Nephron (organoid): ENCODE measurements around the gene CNR1.

Experiments used
- H3K27ac Mint-ChIP-seq, 3 experiments: 2 replicates each; pipeline ENCODE4 v1.8.0; 2020; ENCODE audit warnings: mixed read lengths in 3 of 3, mild to moderate bottlenecking in 2 of 3, moderate library complexity in 1 of 3
- H3K27me3 Mint-ChIP-seq: 2 replicates; pipeline ENCODE4 v1.8.0; 2021; ENCODE audit warnings: low read depth, mild to moderate bottlenecking, moderate library complexity, mixed read lengths
- H3K36me3 Mint-ChIP-seq: 2 replicates; pipeline ENCODE4 v1.8.0; 2020; ENCODE audit warnings: low read depth, mixed read lengths
- H3K4me1 Mint-ChIP-seq: 2 replicates; pipeline ENCODE4 v1.8.0; 2020; ENCODE audit warnings: mixed read lengths
- H3K4me3 Mint-ChIP-seq, 3 experiments: 2 replicates each; pipeline ENCODE4 v1.8.0; 2020; ENCODE audit warnings: mild to moderate bottlenecking in 3 of 3, mixed read lengths in 3 of 3, moderate library complexity in 2 of 3
- H3K9me3 Mint-ChIP-seq: 2 replicates; pipeline ENCODE4 v1.8.0; 2020; ENCODE audit warnings: mixed read lengths
- TF ChIP-seq, protein P1 (sequence below), 3 experiments: fragments of 200-600 bp; sonication (generic); IDR thresholded peaks; one replicate each; pipeline ENCODE4 v1.5.0; 2021; ENCODE audit warnings: antibody characterized with exemption in 3 of 3; ENCODE audit not compliant: unreplicated experiment in 3 of 3

Gene CNR1

DNA sequence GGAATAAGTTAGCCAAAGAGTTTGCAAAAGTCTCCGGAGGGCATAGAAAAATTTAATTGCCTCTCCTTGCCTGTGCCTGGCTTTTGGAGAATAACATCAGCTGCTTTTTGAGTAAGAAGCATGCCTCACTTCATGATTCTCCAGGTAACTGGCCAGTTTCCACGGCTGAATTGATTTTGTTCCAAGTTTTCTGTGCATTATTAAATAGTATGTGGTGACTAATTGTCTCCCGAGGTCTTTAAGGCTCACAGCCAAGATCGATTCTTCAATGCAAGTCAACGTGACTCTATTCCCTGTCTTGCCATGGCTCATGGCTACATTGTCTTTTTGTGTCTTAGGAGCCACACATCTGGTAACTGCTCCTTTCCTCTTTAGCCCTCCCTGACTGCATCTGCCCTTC, 54.2 kb downstream of the CNR1 start:
- H3K36me3 Mint-ChIP-seq: no peaks in the 10 kb centered on the region
- TF ChIP-seq, protein P1, sequence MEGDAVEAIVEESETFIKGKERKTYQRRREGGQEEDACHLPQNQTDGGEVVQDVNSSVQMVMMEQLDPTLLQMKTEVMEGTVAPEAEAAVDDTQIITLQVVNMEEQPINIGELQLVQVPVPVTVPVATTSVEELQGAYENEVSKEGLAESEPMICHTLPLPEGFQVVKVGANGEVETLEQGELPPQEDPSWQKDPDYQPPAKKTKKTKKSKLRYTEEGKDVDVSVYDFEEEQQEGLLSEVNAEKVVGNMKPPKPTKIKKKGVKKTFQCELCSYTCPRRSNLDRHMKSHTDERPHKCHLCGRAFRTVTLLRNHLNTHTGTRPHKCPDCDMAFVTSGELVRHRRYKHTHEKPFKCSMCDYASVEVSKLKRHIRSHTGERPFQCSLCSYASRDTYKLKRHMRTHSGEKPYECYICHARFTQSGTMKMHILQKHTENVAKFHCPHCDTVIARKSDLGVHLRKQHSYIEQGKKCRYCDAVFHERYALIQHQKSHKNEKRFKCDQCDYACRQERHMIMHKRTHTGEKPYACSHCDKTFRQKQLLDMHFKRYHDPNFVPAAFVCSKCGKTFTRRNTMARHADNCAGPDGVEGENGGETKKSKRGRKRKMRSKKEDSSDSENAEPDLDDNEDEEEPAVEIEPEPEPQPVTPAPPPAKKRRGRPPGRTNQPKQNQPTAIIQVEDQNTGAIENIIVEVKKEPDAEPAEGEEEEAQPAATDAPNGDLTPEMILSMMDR (IDR thresholded peaks at IDR 0.05; ENCODE audit: unreplicated experiment in 3 of 3): no peak
- H3K4me1 Mint-ChIP-seq: no peaks in the 10 kb centered on the region
- H3K27ac Mint-ChIP-seq: no peak overlapping the region
- no peak overlapping the region for H3K4me3 Mint-ChIP-seq
- H3K9me3 Mint-ChIP-seq: no peaks in the 10 kb centered on the region
- peaks cover 4% of the 10 kb centered on the region for H3K27me3 Mint-ChIP-seq

- Mint-ChIP-seq H3K36me3 (no peaks in the 10 kb centered on the region), H3K4me1 (no peaks in the 10 kb centered on the region), H3K9me3 (no peaks in the 10 kb centered on the region), H3K27me3 (no peaks in the 10 kb centered on the region), H3K27ac (no peak overlapping the region), H3K4me3 (no peak overlapping the region)
- TF ChIP-seq, protein P1 (IDR thresholded peaks at IDR 0.05; ENCODE audit: unreplicated experiment in 3 of 3): no peak
Measured at GRCh38 chr6:88107241-88107640, 58.9 kb downstream of the CNR1 start.

DNA sequence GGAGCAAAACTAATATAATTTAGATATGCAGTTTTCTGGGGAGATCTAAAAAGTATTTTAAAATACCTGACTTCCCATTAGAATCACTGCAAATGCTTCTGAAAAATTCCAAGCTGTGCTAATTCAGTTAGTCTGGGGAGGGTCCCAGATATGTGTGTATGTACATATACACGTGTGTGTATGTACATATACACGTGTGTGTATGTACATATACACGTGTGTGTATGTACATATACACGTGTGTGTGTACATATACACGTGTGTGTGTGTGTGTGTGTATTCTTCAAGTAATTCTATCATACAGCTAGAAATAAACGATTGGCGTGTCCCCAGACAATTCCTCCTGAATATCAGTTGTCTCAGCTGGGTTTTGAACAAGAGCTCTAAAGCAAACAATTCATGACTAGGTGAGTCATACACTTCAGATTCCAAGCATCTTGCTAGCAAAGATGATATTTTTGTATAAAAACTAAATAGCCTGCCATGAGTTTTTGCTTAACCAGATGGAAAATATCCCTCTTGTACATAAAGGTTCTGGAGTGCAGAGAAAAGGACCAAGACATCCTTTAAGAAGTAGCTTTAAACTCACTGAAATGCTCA, 60.3 kb downstream of the CNR1 start:
- Mint-ChIP-seq H3K4me1 (no peaks in the 10 kb centered on the region), H3K4me3 (no peak overlapping the region), H3K27ac (no peak overlapping the region), H3K9me3 (no peaks in the 10 kb centered on the region), H3K27me3 (no peaks in the 10 kb centered on the region), H3K36me3 (no peaks in the 10 kb centered on the region)
- TF ChIP-seq, protein P1 (IDR thresholded peaks at IDR 0.05; ENCODE audit: unreplicated experiment in 3 of 3): no peak
